GM12875 (cell line): ENCODE measurements around the gene PGAM2.

ENCODE experiments used
- H3K4me3 ChIP-seq: one replicate; pipeline ENCODE4 v1.5.1; 2011; ENCODE audit warnings: low read depth, low read length, control low read depth
- TF ChIP-seq, protein P1 (sequence below): IDR thresholded peaks from 2 replicates; pipeline ENCODE4 v1.5.1; 2011; ENCODE audit warnings: low read depth, mild to moderate bottlenecking, control low read depth, inconsistent platforms, low read length, moderate library complexity, borderline replicate concordance; ENCODE audit not compliant: insufficient read depth

The PGAM2 gene

DNA sequence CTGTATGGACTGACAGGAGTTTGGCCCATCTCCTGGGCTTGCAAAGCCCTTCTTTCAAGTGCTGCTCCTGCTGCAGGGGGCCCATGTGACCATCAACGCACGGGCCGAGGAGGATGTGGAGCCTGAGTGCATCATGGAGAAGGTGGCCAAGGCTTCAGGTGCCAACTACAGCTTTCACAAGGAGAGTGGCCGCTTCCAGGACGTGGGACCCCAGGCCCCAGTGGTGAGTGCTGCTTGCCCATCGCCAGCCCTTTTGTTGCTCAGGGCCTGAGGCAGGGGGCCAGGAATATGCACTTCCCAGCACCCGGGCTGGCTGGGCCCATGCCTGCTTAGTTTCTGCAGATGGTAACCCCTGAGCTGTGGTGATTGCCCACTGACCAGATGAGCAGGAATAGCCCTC lies 8.7 kb downstream of the PGAM2 start:
- no peak overlapping the region for H3K4me3 ChIP-seq
- TF ChIP-seq, protein P1, sequence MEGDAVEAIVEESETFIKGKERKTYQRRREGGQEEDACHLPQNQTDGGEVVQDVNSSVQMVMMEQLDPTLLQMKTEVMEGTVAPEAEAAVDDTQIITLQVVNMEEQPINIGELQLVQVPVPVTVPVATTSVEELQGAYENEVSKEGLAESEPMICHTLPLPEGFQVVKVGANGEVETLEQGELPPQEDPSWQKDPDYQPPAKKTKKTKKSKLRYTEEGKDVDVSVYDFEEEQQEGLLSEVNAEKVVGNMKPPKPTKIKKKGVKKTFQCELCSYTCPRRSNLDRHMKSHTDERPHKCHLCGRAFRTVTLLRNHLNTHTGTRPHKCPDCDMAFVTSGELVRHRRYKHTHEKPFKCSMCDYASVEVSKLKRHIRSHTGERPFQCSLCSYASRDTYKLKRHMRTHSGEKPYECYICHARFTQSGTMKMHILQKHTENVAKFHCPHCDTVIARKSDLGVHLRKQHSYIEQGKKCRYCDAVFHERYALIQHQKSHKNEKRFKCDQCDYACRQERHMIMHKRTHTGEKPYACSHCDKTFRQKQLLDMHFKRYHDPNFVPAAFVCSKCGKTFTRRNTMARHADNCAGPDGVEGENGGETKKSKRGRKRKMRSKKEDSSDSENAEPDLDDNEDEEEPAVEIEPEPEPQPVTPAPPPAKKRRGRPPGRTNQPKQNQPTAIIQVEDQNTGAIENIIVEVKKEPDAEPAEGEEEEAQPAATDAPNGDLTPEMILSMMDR, result no peak

DNA sequence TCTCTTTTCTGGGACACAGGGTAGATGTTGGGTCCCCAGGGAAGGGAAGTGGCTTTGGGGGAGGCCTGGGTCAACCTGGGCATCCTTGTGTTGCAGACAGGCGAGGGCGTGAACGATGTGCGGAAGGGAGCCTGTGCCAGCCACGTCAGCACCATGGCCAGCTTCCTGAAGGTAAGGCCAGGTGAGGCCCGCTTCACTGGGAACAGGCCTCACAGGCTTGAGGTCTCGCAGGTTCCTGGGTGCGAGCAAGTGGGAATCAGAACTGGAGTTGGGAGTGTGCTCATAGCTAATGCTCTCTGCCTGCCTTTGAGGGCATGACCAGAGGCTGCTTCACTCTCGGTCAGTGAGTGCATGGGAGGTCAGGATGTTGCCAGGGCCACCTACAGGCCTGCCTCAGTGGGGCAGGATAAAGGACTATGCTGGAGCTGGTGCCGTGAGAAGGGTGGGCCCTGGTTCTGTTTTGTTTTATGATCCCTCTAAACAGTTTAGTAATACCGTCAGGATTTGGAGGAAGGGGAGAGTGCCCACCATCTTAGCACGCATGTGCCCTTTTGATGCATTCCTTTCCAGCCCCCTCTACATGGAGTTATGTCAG lies 12.5 kb downstream of the PGAM2 start:
- no peak overlapping the region for H3K4me3 ChIP-seq
- TF ChIP-seq, protein P1, result 0 out of 2 replicates have a peak, but pooled peaks have one; percentile 4

DNA sequence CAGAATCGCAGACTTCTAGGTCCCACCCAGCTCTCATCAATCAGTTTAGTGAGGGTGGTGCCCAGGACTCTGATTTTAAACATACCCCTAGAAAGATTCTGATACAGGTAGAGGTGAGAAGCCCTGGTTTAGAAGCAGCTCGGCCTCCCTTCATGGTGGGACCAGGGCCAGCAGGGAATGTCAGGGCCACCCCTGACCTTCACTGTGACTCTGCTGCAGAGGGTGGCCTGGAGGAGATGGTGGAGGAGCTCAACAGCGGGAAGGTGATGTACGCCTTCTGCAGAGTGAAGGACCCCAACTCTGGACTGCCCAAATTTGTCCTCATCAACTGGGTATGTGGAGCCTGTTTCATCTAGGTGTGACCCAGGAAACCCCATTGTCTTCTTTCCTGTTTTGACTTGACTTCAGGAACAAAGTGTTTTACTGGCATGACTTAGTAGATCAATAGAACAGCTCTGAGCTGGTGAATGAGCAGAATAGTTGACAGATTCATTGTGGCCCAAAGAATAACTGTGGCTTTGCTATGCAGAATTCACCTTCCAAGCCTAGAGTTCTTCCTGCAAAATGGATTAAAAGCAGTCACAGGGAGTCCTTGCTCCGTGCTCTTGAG lies 13.7 kb downstream of the PGAM2 start:
- TF ChIP-seq, protein P1, result no peak
- no peak overlapping the region for H3K4me3 ChIP-seq

DNA sequence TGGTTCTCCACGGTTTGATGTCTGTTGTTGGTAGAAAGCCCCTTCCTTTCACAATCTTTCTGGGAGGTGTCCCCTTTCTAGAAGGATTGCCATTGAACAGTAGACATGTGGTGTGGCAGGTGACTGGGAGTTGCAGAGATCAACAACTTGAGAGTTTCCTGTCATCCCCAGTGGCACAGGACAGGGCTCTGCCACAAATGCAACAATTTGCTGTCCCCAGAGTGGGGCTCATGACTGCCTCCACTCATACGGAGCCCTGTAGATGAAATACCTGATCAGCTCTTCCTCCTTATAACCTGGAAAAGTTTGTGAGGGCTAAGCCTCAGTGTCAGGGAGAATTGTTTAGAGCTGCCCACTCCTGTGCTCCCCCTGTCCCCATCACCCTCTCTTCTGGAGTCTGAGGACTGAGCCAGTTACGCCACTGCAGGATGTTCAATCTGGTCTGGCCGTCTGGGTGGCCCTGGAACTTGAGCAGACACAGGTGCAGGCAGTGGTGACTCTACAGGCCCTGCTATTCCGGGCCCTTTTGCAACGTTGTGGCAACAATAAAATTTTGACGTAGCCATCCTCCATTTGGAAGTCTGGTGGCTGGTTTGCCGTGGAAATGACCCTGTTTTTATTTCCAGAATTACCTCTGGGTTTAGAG lies 14.3 kb downstream of the PGAM2 start:
- TF ChIP-seq, protein P1, result no peak

DNA sequence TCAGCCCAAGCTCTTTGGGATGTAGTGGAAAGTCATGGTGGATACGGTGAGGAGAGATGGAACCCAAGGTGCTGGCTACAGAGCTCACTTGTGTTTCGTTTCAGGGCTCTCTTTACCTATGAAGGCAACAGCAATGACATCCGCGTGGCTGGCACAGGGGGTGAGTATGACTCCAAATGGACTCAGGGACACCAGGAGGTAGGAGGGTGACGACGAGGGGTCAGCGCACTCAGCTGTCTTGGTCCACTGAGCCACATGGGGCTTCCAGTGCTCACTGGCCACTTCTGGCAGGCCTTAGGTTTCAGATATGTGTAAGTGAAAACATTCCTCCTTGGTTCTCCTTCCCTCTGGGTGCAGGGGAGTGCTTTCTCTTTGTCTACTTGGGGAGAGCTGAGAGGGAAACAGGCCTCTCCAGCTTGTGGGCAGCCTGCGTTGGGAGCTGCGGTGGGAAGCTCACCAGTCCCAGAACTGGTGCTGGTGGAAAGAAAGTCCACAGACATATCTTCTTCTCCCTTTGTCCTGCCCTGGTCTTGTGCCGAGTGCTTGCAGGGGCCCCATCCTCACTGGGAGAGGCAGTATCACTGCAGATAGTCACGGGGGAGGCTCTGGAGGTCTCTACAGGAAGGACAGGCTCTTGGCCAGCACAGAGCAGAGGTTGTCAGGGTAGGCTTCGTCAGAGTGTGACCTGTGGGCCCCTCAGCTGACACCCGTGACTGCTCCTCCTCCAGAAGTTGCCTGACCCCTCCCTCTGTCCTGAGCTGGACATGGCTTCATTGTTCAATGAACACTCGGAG lies 15.0 kb downstream of the PGAM2 start:
- TF ChIP-seq, protein P1, result no peak
- H3K4me3 ChIP-seq, result no peak overlapping the region

More for the DNA sequence above, 14.3 kb downstream of the PGAM2 start:
- H3K4me3 ChIP-seq, result no peak overlapping the region

DNA sequence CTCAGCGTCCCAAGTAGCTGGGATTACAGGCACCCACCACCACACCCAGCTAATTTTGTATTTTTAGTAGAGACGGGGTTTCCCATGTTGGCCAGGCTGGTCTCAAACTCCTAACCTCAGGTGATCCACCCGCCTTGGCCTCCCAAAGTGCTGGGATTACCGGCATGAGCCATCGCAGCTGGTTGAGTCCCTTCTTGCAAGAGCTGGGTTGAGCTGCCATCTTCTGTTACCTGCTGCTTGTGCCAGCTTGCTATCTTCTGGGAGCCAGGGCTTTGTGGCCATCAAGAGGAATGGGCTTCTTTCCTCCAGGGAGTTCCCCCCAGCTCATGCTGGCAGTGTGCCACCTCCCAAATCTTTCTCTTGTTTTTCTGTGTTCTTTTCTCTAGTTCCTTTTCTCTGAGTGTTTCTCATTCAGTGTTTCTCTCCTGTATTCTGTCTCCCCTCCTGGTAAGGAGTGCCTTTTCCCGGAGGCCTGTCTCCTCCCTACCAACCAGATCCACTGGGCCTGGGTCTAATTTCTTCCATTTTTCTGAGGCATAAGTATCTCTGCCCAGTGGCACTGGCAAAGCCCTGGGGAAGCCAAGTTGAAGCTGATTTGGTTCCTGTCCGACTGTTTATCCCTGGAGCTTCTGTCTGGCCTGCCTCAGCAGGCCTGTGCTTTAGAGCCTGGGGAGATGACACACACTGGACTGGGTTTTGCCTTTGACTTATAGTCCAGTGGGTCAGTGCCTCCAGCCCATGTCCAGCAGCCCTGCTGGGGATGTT lies 17.2 kb downstream of the PGAM2 start:
- TF ChIP-seq, protein P1, result no peak
- H3K4me3 ChIP-seq, result no peak overlapping the region
